GM19395 (cell line): ENCODE data around the gene ZFX.

Experiments used
- ATAC-seq: cut with Tn5 transposase; IDR thresholded peaks from one replicate; pipeline ENCODE4 v1.9.1; 2021; ENCODE audit warnings: mild to moderate bottlenecking, moderate library complexity; ENCODE audit not compliant: unreplicated experiment

ZFX gene

DNA sequence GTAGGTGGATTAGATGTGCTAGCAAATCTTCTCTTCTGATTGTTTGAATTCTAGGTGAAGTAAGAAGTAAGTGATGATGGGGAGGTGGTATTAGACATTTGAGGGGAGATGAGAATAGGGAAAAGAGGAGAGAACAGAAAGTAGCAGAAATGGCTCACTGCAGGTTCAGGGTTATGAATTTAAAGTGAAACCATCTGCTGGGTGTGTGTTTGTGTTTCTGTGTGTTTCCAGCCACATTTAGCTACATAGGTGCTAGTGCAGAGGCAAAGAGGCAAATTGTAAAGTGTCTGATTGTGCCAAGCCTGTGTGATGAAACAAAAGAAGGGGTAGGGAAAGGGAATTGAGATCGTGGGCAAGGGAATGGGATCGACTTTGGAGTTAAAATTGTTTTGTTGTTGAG, 50.6 kb downstream of the ZFX start:
- no peak for ATAC-seq

DNA sequence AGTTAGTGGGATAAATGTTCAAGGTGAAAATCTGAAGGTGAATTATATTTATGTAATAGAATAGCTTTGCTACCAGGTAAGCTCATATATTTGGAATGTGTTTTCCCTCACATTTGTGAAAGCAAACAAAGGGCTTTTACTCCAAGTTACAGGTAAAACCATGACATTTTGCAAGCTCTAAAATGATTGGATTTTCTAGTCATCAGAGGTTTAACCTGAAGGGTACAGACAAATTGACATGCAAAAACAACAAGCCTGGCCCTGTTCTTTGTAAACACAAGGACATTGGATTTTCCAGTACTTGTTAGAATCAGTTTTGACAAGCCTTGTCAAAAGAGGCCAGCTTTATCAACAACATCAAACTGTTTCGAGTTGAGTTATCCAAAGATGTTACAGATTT, 51.7 kb downstream of the ZFX start:
- no peak for ATAC-seq

DNA sequence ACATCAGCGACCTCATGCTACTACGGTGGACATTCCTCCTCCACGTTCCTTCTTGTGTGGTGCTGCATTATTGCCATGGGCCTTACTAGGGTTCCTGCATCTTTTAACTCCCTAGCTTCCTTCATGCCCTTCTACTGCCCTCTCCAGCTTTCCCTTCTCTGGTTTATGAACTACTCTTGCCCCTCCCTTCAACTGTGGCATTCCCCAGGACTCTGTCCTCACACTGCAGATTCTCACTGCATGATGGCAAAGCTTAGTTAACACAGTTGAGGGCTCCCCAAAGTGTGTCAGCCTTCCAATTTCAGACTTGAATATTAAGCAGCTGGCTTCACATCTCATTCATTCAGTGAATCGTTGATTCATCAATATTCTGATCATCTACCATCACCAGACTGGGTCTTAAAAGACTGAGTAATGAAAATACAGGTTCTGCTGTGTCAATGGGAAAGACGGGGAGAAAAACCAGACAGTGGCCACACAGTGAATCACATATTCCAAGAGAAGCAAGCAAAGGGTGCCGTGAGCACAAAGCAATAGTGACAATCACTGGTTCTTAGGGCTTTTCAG, 53.0 kb downstream of the ZFX start:
- no peak for ATAC-seq

DNA sequence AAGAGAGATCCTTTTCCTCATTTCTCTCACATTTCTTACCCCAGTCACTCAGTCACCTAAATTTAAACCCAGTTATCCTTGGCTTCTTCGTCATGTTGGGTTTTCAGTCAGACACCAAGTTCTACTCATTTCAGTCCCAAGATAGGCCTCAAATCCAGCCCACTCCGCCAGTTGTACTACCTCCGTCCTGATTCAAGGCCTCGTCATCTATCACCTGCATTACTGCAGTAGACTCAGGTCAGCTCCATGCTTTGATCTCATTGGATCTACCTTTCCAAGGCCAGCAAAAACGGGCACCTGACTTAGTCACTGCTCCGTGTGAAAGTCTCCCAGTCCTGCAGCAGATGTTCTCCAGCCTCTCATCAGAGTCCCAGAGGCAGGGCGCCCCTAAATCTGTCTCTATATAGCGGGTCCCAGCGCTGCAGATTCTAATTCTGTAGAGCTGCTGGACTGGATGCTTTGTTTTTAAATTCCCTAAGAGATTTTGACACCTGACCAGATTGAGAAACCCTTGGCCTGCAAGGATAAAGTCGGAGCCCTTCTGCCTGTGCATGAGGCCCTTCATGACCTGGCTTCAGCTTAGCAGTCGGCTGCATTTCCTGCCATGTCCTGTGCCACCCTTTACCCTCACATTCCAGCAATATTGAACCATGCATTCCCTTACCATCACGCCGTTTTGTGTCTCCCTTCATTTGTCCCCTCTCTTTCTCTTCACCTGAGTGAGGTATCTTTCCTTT, 53.7 kb downstream of the ZFX start:
- no peak for ATAC-seq

DNA sequence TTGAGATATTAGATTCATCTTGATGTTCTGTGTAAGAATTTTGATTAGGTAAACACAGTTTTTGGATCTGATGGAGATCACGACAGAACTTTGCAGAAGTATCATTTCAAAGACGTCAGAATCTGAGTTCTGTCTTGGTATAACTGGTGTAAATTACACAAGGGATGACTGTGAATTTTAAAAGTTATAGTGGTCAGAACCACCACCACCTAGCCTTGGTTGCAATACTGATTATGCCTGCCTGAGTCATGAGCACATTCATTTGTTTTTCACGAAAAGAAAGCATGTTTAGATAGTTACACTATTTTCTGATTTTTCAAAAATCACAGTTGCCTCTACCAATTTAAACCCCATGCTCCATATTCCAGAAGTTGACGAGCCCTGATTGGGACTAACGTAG, 54.8 kb downstream of the ZFX start:
- ATAC-seq: no peak

DNA sequence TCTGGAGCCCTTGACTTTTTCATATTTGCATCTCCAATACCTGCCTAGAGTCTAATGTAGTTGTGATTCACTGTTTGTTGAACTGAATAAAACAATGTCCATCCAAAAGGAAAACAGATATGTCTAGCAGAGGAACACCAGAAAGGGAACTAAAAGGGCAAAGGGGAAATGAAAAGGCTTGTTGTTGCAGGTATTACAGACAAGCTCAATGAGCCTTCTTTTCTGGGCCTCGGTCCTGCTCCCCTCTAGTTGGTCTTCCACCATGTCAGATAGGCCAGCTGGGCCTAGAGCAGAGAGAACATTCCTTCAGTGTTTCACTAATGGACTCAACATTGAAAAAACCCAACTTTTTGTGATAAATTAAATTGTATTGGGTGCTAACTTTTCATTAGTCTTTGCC, 55.4 kb downstream of the ZFX start:
- no peak for ATAC-seq

DNA sequence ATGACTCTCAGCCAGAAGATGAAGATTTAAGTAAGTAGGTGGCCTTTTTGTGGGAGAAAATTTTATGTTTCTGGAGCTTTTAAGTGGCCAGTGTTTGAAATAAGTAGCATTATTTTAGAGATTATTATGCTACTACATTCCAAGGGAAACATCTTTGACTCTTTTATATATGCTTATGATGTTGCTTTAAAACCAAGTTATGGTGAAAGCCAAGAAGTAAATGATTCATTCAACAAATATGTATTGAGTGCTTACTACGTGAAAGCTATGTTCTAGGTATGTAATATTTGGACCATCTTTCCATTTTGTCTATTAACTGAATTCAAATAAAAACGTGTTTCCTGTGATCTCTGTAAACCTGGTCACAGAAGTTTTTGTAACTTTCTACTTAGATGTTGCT, 58.3 kb downstream of the ZFX start:
- ATAC-seq: no peak

DNA sequence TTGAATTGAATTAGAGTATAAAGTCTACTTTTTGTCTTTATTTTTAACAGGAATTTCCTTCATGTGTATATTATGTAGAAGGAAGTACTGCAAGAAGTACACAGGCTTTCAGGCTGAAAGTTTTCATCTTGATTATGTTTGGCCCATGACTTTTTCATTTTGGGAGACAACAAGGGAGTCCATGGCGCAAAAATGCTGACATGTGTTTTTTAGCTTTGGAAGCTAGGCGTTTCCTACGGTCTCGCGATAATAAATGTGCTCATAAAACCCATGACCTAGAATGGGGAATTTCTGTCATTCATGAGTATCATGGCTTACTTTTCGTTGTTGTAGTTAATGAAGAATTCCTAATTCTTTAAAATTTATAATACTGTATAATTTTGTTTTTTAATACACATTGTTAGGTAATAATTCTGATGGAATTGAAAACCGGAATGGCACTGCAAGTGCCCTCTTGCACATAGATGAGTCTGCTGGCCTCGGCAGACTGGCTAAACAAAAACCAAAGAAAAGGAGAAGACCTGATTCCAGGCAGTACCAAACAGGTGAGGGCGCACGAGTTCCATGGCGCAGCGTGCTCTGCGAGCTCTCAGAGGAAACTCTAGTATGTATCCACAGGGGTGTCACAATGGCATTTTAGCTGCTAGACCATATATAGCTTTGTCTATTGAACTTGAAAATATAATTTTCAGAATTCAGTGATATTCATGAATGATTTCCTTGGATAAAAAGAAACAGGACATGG, 59.1 kb downstream of the ZFX start:
- no peak for ATAC-seq

DNA sequence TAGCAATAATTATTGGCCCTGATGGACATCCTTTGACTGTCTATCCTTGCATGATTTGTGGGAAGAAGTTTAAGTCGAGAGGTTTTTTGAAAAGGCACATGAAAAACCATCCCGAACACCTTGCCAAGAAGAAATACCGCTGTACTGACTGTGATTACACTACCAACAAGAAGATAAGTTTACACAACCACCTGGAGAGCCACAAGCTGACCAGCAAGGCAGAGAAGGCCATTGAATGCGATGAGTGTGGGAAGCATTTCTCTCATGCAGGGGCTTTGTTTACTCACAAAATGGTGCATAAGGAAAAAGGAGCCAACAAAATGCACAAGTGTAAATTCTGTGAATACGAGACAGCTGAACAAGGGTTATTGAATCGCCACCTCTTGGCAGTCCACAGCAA, 60.7 kb downstream of the ZFX start:
- ATAC-seq: no peak

DNA sequence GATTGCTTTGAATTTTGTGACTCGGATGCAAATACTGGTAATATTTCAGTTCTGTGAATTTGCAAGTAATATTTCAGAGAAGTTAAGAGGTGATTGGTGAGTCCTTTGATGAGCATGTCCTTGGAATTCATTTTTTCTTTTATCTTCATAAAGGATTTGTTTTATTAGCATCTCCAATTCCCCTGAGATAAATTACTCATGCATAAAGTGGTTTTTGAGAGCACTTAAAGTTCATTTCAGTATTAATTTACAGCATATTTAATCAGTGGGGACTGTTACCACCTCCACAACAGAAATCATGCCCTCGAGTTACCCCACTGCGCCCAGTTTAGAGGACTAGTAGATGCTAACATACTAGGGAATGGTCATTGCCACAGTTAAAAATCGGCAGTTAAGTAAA, 65.0 kb downstream of the ZFX start:
- no peak for ATAC-seq

DNA sequence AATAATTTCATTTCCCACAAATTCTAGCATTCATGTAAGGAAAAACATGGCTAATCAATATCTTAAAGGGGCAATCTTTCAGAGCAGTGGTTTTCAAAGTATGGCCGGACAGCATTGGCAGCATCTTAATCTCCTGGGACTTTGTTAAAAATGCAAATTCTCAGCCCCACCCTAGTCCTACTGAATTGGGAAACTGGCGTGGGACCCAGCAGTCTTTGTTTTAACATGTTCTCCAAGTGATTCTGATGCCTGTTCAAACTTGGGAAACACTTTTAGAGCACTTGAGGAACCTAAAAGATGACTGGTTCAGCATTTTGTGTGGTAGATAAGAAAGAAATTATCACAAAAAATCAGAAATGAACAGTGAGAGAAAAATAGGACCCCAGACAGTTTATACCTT, 65.7 kb downstream of the ZFX start:
- no peak for ATAC-seq

DNA sequence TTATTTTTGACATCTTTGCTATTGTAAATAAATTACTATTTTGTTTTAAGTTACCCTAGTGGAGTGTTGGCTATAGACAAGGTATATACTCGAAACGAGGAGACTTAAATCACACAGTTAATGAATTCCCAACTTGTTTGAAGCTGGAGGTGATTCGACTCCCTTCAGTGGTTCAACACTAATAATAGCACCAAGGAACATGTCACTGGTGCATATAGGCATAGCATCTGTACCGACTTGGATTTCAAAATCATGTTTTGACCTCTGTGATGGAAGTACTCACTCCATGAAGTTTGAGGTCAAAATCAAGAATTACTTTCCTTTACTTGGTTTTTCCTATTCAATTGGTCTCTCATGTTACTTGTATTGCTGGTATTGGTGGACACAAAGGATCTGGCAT, 66.5 kb downstream of the ZFX start:
- ATAC-seq: no peak

DNA sequence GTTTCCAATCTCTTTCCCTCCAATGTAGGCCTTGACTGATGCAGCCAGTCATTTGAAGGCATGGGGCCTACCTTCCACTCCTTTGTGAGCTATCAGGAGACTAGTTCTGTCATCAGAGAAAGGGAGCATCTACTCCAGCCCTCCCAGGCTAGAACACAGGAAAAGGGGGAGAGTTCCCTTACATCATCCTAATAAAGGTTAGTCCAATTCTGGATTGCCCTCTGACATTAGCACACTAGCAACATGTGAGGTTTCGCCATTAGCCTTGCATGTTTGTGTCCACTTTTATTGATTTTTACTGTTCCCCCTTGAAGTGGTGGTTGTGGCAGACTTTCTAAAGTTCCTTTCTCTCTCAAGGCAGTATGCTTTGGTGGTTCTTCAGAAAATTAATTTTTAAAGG, 67.3 kb downstream of the ZFX start:
- no peak for ATAC-seq

DNA sequence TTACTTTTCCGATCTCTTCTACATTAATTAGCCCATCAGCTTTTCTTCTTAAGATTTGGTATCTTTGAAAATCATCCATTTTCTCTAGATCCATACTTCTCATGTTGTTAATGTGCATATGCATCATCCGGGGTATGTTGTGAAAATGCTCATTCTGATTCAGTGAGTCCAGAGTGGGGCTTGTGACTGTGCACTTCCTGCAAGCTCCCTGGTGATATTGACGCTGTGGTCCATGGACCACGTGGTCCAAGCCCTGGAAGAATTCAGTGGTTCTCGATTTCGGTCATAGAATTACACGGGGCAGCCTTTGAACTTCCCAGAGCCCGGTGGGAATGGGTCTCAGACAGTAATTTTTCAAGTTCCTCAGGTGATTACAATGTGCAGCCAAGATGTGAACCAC, 69.8 kb downstream of the ZFX start:
- ATAC-seq: no peak

DNA sequence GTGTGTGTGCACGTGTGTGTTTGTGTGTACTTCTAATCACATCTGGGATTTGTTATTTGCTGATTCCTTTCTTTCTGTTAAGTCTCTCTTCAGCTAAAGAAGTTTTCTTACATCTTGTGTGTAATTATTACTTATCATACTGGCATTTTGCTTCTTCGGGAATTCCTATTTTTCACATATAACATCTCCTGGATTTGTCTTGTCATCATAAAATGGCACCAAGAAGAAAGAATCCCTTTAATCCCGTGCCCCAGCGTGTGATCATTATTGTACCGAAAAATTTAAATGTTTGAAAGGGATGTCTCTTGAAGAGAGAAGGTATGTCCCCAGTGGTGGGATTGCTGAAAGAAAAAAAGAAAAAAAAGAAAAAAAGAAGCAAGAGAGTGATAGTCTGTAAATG, 72.3 kb downstream of the ZFX start:
- no peak for ATAC-seq

DNA sequence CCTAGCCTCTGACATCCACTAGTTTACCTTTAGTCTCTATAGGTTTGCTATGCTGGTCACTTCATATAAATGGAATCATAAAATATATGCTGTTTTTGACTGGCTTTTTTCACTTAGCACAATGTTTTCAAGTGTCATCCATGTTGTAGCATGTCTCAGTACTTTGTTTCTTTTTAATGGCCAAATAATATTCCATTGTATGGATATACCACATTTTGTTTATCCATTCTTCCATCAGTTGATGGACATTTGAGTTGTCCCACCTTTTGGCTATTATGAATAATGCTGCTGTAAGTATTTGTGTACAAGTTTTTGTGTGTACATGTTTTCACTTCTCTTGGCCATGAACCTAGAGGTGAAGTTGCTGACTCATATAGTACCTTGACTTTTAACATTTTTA, 75.7 kb downstream of the ZFX start:
- no peak for ATAC-seq

DNA sequence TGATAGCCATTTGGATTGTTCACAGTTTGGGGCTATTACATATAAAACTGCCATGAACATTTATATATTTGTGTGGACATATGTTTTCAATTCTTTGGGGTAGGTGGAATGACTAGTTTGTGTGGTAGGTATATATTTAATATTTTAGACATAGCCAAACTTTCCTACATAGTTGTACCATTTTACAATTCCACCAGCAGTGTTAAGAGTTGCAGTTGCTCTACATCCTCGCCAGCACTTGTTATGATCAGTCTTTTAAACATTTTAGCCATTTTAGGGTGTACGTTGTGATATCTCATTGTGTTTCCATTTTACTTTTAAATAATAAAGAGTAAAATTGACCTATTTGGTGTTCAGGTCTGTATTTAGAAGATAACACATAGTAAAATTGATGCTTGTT, 76.6 kb downstream of the ZFX start:
- ATAC-seq: no peak

DNA sequence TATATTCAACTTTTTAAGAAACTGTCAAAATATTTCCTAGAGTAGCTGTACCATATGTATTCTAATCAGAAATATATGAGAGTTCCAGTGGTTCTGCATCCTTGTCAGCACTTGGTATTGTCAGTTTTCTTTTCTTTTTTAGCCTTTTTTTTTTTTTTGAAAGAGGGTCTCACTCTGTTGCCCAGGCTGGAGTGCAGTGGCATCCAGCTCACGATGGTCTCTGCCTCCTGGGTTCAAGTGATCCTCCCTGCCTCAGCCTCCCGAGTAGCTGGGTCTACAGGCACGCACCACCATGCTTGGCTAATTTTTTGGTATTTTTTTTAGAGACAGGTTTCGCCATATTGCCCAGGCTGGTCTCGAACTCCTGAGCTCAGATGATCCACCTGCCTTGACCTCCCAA, 79.1 kb downstream of the ZFX start:
- no peak for ATAC-seq

DNA sequence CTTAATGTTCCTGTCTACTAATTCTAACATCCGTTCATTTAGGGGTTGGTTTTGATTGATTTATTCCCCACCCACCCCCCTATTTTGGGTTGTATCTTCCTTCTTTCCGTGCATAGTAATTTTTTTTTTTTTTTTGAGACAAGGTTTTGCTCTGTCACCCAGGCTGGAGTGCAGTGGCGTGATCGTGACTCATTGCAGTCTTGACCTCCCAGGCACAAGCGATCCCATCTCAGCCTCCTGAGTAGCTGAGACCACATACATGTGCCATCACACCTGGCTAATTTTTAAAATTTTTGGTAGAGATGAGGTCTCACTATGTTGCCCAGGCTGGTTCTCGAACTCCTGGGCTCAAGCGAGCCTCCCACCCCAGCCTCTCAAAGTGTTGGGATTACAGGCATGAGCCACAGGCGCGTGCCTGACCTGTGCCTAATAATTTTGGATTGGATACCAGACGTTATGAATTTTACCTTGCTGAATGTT, 79.9 kb downstream of the ZFX start:
- no peak for ATAC-seq

DNA sequence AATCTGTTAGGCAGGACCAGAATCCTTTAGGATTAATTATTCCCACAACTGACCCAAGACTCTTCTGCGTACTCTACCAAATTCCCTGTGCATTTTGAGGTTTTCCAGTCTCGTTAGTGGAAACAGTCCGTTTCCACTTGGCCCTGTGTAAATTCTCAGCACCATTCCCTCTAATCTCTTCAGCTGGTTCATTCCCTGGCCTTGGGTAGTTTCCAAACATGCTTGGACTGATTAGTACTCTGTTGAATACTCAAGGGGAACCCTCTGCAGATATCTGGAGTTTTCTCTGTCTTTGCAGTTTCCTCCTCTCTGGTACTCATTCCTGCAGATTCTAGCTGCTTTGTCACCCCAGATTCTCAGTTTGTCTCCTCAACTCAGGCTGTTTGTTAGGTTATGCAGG, 80.4 kb downstream of the ZFX start:
- ATAC-seq: no peak

DNA sequence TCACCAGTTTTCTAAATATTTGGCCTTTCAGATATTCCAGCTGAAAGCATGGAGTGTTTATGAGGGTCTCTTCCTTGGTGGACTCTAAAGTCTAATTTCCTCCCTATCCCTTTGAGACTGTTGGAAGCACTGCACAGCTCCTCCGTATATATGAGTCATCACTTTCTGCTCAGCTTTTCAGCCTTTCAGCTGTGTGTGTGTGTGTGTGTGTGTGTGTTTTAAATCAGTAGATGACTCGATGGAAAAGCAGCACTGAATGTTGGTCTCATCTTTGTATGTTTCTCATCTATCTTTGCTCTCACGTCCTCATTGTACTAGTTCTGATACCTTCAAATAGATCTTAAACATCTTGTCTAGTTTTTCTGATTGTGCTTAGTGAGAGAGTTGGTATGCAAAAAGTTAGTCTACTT, 81.6 kb downstream of the ZFX start:
- no peak for ATAC-seq

DNA sequence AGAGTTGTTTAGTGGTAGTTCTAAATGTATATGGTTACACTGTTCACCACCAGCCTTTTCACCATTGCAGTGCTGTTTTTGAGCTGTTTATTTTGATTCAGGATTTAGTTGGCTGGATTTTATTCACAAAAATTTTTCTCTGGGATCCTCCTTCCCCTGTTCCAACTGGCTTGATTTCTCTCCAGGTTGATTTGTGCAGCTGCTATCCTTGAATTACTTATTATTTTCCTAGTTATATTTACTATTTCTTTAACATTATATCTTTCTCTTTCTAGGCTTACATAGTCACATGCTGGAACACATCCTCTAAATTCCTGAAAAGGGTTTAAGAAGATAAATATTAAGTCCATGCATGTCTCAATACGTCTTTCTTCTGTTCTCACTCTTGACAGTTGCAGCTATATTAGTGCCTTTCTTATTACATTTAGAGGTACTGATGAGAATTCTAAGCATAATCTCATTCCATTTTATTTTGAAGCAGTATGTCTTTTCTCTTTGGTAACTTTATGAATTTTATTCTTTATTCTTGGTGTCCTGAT, 82.2 kb downstream of the ZFX start:
- no peak for ATAC-seq
